Measurements from ENCODE around the gene SHOX.
"Not testable (repeated sequence)": the region's sequence is repeated elsewhere in the genome, so short reads cannot be mapped to it uniquely, and the experiment has no call there.

SHOX gene

GRCh38 chrX:622802-623201 is 7.8 kb upstream of the SHOX start:
- not testable (repeated sequence) for DNase-seq

GRCh38 chrX:623268-623598 is 7.4 kb upstream of the SHOX start:
- DNase-seq, result no peak

- no peak for DNase-seq
Measured at GRCh38 chrX:623599-624315, 6.8 kb upstream of the SHOX start.

- DNase-seq, result no peak
Measured at GRCh38 chrX:625137-625691, 5.4 kb upstream of the SHOX start.

GRCh38 chrX:626047-626446 is 4.5 kb upstream of the SHOX start:
- DNase-seq, result not testable (repeated sequence)

- DNase-seq, result no peak
Measured at GRCh38 chrX:626745-627509, 3.7 kb upstream of the SHOX start.

- DNase-seq, result no peak
Measured at GRCh38 chrX:627510-627981, 3.0 kb upstream of the SHOX start.

GRCh38 chrX:627995-628394 is 2.6 kb upstream of the SHOX start:
- DNase-seq, result no peak

GRCh38 chrX:629230-630006 is 1.2 kb upstream of the SHOX start:
- no peak for DNase-seq

GRCh38 chrX:630007-630611 is 482 bp upstream of the SHOX start:
- DNase-seq, result no peak

GRCh38 chrX:631802-632365 is 1.3 kb downstream of the SHOX start:
- no peak for DNase-seq

- no peak for DNase-seq
Measured at GRCh38 chrX:632366-633042, 1.9 kb downstream of the SHOX start.

GRCh38 chrX:633043-633984 is 2.7 kb downstream of the SHOX start:
- no peak for DNase-seq

GRCh38 chrX:633985-634958 is 3.7 kb downstream of the SHOX start:
- DNase-seq, result no peak

- no peak for DNase-seq
Measured at GRCh38 chrX:635428-636090, 5.0 kb downstream of the SHOX start.

- DNase-seq, result no peak
Measured at GRCh38 chrX:636981-637659, 6.5 kb downstream of the SHOX start.

- DNase-seq, result no peak
Measured at GRCh38 chrX:637660-638481, 7.3 kb downstream of the SHOX start.
